GM18868 (cell line): ENCODE results near the gene GNA15.
"Not testable (repeated sequence)": the region's sequence is repeated elsewhere in the genome, so short reads cannot be mapped to it uniquely, and the experiment has no call there.

Experiments used
- ATAC-seq: cut with Tn5 transposase; IDR thresholded peaks from one replicate; pipeline ENCODE4 v1.9.1; 2021; ENCODE audit warnings: mild to moderate bottlenecking, moderate library complexity; ENCODE audit not compliant: unreplicated experiment

Gene GNA15

DNA sequence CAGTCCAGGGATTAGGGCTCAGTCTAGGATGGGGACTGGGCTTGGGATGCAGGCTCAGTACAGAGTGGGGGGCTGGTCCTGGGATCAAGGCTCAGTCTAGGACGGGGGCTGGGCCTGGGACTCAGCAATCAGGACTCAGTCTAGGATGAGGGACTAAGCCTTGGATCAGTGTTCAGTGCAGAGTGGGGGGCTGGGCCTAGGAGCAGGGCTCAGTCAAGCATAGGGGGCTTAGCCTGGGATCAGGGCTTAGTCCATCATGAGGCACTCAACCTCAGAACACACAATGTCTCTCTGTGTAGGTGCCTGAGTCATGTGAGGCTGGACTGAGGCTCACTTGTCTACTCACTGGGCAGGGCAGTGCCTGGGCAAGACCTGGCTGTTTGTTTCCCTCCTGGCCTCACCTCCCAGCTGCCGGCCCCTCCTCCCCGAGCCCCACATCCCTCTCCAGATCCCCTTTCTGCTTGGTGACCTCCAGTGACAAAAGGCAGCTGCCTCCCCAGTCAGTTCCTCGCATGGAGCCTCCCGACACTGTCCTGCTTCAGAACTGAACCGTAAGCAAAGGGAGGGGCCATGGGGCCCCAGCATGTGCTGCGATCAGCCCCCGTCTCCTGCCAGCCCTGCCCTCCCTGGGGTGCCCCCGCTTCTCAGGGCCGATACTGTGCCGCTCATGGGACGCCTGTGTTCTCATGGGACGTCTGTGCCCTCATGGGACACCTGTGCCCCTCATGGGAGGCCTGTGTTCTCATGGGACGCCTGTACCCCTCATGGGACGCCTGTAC is 36.2 kb downstream of the GNA15 start:
- no peak for ATAC-seq

- ATAC-seq: not testable (repeated sequence)
These were observed 36.8 kb downstream of the GNA15 start for GRCh38 chr19:3172673-3173000.

DNA sequence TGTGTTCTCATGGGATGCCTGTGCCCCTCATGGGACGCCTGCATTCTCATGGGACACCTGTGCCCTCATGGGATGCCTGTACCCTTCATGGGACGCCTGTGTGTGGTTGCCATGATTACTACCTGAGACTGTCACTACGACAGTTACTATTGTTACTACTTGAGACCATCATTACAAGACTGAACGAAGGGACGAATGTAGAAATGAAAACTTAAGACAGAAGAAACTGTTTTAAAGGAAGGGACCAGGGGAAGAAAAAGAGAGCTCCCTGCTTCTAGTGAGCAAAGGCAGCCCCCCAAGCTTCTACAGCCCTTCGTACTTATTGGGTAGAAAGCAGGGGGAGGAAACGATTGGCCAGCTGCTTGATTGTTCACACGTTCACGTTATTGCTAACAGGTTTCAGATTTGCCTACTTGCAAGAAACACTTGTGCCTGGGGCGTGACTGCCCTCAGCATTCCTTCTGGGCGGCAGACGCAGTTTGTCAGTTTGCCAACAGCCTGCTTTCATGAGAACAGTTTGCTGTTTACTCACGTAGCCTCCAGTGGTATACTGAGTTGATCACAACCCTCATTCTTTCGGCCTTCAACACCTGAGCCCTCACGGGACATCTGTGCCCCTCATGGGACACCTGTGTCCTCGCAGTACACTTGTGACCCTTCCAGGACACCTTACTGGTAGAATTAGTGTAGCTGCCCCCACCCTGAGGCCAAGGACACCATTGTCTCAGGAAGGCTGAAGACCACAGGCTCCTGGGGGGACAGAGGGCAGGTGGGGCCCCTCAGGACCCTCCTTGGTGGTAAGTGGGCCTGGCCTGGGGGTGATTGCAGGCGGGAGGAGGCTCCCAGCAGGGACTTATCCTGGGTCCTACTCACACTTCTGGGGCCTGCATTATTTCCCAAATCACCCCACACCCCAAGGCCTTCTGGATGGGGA is 40.2 kb downstream of the GNA15 start:
- no peak for ATAC-seq

DNA sequence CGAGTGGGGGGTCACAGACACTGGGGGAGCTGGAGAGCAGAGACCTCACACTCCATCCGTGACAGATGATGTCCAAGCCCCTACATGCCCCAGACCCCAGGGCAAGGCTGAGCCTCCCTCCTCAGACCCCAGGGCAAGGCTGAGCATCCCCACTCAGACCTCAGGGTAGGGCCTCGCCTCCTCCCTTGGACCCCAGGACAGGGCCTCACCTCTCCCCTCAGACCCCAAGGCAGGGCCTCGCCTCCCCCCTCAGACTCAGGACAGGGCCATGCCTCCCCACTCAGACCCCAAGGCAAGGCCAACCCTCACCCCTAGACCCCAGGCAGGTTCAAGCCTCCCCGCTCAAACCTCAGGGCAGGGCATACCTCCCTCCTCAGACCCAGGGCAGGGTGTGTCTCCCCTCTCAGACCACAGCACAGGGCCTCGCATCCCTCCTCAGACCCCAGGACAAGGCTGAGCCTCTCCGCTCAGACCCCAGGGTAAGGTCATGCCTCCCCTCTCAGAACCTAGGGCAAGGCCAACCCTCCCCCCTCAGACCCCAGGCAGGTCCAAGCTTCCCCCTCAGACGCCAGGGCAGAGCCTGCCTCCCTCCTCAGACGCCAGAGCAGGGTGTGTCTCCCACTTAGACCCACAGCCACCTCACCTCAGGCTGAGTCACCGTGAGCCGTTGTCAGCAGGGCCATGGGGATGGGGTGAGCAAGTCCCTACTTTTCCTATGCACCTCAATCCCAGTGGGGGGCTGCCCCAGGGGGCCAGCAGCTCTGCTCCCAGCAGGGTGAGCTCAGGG is 41.1 kb downstream of the GNA15 start:
- ATAC-seq: no peak

GRCh38 chr19:3178377-3178972 is 42.6 kb downstream of the GNA15 start, which contains the start of gene S1PR4:
S1PR4 (plus strand) TSS chr19:3178769; CDS start chr19:3178793, 24 bp downstream.
- ATAC-seq: no peak

DNA sequence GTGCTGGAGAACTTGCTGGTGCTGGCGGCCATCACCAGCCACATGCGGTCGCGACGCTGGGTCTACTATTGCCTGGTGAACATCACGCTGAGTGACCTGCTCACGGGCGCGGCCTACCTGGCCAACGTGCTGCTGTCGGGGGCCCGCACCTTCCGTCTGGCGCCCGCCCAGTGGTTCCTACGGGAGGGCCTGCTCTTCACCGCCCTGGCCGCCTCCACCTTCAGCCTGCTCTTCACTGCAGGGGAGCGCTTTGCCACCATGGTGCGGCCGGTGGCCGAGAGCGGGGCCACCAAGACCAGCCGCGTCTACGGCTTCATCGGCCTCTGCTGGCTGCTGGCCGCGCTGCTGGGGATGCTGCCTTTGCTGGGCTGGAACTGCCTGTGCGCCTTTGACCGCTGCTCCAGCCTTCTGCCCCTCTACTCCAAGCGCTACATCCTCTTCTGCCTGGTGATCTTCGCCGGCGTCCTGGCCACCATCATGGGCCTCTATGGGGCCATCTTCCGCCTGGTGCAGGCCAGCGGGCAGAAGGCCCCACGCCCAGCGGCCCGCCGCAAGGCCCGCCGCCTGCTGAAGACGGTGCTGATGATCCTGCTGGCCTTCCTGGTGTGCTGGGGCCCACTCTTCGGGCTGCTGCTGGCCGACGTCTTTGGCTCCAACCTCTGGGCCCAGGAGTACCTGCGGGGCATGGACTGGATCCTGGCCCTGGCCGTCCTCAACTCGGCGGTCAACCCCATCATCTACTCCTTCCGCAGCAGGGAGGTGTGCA is 43.3 kb downstream of the GNA15 start:
- ATAC-seq: no peak

DNA sequence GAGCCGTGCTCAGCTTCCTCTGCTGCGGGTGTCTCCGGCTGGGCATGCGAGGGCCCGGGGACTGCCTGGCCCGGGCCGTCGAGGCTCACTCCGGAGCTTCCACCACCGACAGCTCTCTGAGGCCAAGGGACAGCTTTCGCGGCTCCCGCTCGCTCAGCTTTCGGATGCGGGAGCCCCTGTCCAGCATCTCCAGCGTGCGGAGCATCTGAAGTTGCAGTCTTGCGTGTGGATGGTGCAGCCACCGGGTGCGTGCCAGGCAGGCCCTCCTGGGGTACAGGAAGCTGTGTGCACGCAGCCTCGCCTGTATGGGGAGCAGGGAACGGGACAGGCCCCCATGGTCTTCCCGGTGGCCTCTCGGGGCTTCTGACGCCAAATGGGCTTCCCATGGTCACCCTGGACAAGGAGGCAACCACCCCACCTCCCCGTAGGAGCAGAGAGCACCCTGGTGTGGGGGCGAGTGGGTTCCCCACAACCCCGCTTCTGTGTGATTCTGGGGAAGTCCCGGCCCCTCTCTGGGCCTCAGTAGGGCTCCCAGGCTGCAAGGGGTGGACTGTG is 44.0 kb downstream of the GNA15 start:
- ATAC-seq: no peak

DNA sequence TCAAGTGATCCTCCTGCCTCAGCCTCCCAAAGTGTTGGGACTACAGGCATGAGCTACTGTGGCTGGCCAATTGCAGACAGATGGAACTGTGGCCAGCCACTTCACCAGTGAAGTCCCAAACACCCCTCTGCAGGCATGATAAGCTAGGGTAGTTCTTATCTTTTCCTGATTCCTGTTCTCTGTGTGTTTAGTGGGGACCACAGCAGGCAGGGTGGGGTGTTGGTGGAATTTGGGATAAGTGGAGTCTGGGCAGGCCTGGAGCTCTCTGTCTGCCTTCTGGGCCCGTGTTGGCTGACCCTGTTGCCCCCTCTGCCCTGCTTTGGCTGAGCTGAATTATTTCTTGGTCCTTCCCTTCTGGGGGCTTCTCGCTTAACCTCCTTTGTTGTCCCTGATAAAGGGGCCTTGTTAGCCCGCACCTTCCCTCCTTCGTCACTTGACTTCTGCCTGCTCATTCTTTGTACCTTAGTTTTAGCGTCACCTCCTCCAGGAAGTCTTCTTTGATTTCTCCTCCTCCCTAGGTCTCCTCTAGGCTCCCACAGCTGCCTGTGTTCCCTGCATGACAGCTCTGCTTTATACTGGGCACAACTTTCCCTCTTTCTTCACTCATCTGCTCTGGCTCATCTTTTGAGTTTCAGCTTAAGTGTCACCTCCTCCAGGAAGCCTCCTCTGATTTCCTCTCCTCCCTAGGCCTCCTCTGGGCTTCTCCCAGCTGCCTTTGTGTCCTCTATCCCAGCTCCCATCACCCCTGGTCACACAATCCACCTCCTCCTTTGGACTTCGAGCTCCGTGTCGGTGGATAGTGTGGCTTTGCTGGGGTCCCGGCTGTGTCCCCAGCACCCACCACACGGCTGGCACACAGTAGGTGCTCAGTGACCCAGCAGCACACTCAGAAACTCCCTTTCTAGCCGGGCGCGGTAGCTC is 48.1 kb downstream of the GNA15 start:
- ATAC-seq: no peak

DNA sequence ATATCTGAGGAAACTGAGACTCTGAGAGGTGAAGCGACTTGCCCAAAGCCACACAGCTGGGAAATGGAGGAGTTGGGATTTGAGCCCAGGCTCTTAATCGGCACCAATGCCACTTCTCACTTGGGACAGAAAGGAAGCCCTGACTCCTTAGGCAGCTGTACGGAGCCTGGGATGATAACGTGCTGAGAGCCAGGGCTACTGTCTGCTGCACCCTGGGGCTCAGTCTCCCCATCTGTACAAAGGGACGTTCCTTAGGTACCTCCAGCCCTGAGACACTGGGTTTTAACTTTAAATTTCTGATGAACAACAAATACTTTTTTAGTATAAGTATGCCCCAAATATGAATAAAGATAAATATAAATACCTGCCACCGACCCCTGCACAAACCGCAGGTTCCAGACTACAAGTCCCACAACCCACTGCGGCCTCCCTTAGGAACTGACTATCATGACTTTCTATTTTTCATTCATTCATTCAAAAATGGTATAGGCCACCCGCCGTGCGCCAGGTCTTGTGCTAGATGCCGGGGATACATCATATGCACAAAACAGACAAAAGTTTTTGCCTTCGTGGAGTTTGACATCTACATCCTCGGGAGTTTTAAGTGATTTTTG is 49.1 kb downstream of the GNA15 start:
- ATAC-seq: peak; percentile 11

GRCh38 chr19:3185461-3186159 is 49.8 kb downstream of the GNA15 start, which contains the start of gene NCLN:
NCLN (plus strand) TSS chr19:3185930; CDS start chr19:3186031, 101 bp downstream.
- ATAC-seq: peak; percentile 71

GRCh38 chr19:3186160-3186688 is 50.4 kb downstream of the GNA15 start:
- ATAC-seq: no peak

- ATAC-seq: no peak
These were observed 51.2 kb downstream of the GNA15 start for GRCh38 chr19:3186891-3187661.

DNA sequence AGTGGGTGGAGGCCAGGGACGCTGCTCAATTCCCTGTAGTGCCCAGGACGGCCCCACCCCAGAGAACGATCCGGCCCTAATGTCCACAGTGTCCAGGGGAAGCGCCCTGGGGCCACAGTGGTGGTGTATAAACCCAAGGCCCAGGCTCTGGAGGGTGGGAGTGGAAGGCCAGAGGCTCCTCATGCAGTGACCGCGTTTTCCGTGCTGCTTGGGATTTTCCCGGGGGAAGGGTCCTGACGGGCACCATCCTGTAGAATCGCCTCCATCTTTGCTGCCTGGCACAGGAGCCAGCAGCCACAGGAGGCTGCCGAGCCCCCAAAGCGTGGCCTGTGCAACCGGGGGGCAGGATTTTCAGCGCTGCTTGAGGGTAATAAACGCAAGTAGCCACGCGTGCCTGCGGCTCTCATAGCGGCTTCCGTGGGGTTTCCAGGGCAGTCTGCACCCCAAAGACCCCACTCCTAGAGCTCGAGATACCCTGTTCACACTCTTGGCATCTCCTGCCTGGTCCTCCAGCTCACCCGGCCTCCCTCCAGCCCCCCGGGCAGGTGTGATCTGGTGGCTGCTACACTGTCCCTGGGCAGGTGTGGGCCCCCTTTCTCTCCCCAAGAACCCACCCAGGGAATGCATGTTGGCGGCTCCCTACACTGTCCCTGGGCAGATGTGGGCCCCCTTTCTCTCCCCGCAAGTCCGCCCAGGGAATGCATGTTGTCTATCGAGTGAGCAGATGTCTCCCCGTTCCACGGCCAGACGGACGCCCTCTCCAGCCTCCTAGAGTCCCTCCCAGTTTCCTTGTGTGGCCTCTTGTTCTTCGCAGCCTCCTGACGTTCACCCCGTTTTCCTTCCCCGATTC is 52.1 kb downstream of the GNA15 start:
- no peak for ATAC-seq

GRCh38 chr19:3188627-3189596 is 53.1 kb downstream of the GNA15 start:
- ATAC-seq: no peak
